Body of pancreas (tissue), 4 donors: ENCODE measurements around the gene NPAS2. TPM values are rescaled to one million over a fixed set of nuclear protein-coding genes. Genes with fewer than 3 reads are reported as not detected.

Experiments used
- ATAC-seq: fragments of 150-250 bp; one replicate; pipeline ENCODE4 v1.9.1; 2016
- DNase-seq, 4 donors: peaks; one replicate each; pipeline ENCODE4 v3.0.0-alpha.2; 2019
- H3K27ac ChIP-seq, 4 donors: fragments of 200-600 bp; sonication (generic); 1 replicate in 3 of 4; 2 replicates in 1 of 4; pipeline versions ENCODE4 v1.5.1 to v1.6.1; 2016 to 2019; ENCODE audit warnings: mild to moderate bottlenecking in 1 of 4, mixed read lengths in 1 of 4, moderate library complexity in 1 of 4
- H3K27me3 ChIP-seq, 2 donors: fragments of 200-600 bp; sonication (generic); one replicate each; pipeline ENCODE4 v1.6.0; 2016; ENCODE audit warnings: mild to moderate bottlenecking in 1 of 2
- H3K36me3 ChIP-seq, 2 donors: fragments of 200-600 bp; sonication (generic); replicated peaks in 1 of 2; 2 replicates each; pipeline ENCODE4 v1.5.1; 2016; ENCODE audit warnings: low read depth in 2 of 2; ENCODE audit not compliant: insufficient read depth in 1 of 2
- H3K4me1 ChIP-seq: fragments of 200-600 bp; sonication (generic); one replicate; pipeline ENCODE4 v1.6.0; 2016
- H3K4me3 ChIP-seq, 2 donors: fragments of 200-600 bp; sonication (generic); 1 replicate in 1 of 2; 2 replicates in 1 of 2; pipeline ENCODE4 v1.5.1; 2016 to 2019
- H3K9me3 ChIP-seq, 3 donors: fragments of 200-600 bp; sonication (generic); 1 replicate in 2 of 3; 2 replicates in 1 of 3; pipeline ENCODE4 v1.5.1; 2016
- POLR2A ChIP-seq, 3 donors: fragments of 450-650 bp; IDR thresholded peaks; one replicate each; pipeline ENCODE4 v1.6.1; 2016; ENCODE audit warnings: antibody characterized with exemption in 3 of 3, mild to moderate bottlenecking in 2 of 3
- WGBS, 2 donors: methylation state at CpG; one replicate each; pipeline ENCODE4 v1.1.5; 2017; 5-methylcytosine and 5-hydroxymethylcytosine counted together
- intact Hi-C: fragments of 100-400 bp; cut with DNase I; formaldehyde crosslinking; loops from one replicate; pipeline ENCODE4 v1.15.1; 2023
- total RNA-seq, 2 donors: library from RNA; depleted of rRNA; stranded (reverse); fragments of >200 nt; gene quantifications; one replicate each; pipeline ENCODE4 v1.1.0, GENCODE V29; 2016
- TF ChIP-seq, protein P1 (sequence below), 7 experiments: fragments of 450-650 bp in 4 of 7; fragments of 200-600 bp in 3 of 7; sonication (generic) in 3 of 7; IDR thresholded peaks; one replicate each; pipeline ENCODE4 v1.5.1; 2016 to 2019; ENCODE audit warnings: antibody characterized with exemption in 7 of 7

Gene NPAS2
- total RNA-seq, 2 donors from 2014 or later = 32.7 to 51.7 TPM

- 85 to 86% methylated on average over 16 of the region's 16 CpGs for WGBS, 2 donors
Observed at GRCh38 chr2:100948942-100949811, 129.2 kb downstream of the NPAS2 start.

GRCh38 chr2:100952512-100952911 is 132.6 kb downstream of the NPAS2 start:
- H3K4me1 ChIP-seq = peaks cover 10% of the 10 kb centered on the region
- ATAC-seq (no peak), DNase-seq (no peak)
- intact Hi-C loops = no loop called here
- H3K27ac ChIP-seq = no peak overlapping the region
- H3K27me3 ChIP-seq = no peaks in the 10 kb centered on the region
- TF ChIP-seq POLR2A (IDR thresholded peaks at IDR 0.05) = no peak
- TF ChIP-seq, protein P1, sequence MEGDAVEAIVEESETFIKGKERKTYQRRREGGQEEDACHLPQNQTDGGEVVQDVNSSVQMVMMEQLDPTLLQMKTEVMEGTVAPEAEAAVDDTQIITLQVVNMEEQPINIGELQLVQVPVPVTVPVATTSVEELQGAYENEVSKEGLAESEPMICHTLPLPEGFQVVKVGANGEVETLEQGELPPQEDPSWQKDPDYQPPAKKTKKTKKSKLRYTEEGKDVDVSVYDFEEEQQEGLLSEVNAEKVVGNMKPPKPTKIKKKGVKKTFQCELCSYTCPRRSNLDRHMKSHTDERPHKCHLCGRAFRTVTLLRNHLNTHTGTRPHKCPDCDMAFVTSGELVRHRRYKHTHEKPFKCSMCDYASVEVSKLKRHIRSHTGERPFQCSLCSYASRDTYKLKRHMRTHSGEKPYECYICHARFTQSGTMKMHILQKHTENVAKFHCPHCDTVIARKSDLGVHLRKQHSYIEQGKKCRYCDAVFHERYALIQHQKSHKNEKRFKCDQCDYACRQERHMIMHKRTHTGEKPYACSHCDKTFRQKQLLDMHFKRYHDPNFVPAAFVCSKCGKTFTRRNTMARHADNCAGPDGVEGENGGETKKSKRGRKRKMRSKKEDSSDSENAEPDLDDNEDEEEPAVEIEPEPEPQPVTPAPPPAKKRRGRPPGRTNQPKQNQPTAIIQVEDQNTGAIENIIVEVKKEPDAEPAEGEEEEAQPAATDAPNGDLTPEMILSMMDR (IDR thresholded peaks at IDR 0.05) = no peak
- no peaks in the 10 kb centered on the region for H3K9me3 ChIP-seq
- WGBS, 2 donors = 94 to 98% methylated on average over 2 of the region's 2 CpGs
- H3K36me3 ChIP-seq = peaks cover 0 to 3% of the 10 kb centered on the region in 2 donors
- H3K4me3 ChIP-seq = no peak overlapping the region

More at GRCh38 chr2:100948942-100949811, 129.2 kb downstream of the NPAS2 start:
- Histone ChIP-seq H3K4me1 (peaks cover 32% of the 10 kb centered on the region), H3K9me3 (no peaks in the 10 kb centered on the region), H3K36me3 (peaks cover 0 to 3% of the 10 kb centered on the region in 2 donors), H3K4me3 (no peak overlapping the region), H3K27ac (no peak overlapping the region), H3K27me3 (no peaks in the 10 kb centered on the region)
- ATAC-seq (no peak), DNase-seq (no peak)
- intact Hi-C loops = no loop called here
- no peak for TF ChIP-seq POLR2A (IDR thresholded peaks at IDR 0.05)
- TF ChIP-seq, protein P1 (IDR thresholded peaks at IDR 0.05) = no peak

DNA sequence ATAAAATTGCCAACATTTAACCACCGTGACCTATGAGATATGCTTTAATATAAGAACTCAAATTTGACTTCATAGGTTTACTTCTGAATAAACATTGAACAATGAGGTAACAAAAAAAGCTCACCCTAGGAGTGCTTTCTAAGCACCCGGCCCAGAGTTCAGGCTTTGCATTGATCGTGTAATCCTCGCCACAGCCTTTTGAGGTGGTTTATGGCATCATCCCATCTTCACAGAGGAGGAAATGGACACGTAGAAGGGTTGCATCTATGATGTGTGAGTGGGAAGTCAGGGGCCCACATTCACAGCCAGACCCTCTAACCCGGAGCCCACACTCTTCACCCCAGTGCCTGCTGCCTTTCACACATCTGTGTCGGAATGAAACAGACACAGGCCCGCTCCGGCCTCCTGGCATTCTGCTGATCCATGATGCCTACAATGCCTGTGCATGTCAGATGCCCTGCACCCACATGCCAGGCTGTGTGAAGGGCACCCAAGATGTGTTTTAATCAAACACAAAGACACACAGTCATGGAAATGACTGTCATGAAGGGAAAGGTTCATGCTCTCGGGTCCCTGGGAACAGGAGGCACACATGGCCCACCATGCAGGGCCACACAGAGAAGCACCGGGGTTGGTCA is 133.6 kb downstream of the NPAS2 start:
- TF ChIP-seq POLR2A (IDR thresholded peaks at IDR 0.05) = no peak
- TF ChIP-seq, protein P1 (IDR thresholded peaks at IDR 0.05) = no peak
- intact Hi-C loops = no loop called here
- no peak for DNase-seq
- H3K9me3 ChIP-seq = no peaks in the 10 kb centered on the region
- H3K4me1 ChIP-seq = peaks cover 16% of the 10 kb centered on the region
- peaks cover 0 to 3% of the 10 kb centered on the region in 2 donors for H3K36me3 ChIP-seq
- no peak overlapping the region for H3K4me3 ChIP-seq
- no peaks in the 10 kb centered on the region for H3K27me3 ChIP-seq
- no peak for ATAC-seq
- 88 to 95% methylated on average over 8 to 11 of the region's 11 CpGs for WGBS, 2 donors
- no peak overlapping the region for H3K27ac ChIP-seq

DNA sequence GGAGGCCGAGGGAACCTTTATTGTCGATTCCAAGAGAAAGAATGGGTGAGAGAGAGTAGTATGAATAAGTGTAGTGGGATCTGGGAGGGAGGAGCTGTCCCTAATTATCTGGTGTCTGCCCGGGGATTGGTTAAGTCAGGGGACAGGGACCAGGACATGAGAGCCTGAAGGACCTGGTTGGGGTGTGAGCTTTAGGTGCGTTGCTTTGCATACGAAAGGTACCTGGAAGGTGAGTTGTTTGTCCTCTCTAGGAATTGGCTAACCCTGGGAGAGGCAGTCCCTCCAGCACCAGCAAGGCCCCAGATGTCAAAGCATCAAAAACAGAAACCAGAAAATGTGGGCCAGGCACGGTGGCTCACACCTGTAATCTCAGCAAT is 134.1 kb downstream of the NPAS2 start:
- no peak overlapping the region for H3K27ac ChIP-seq
- H3K4me1 ChIP-seq = peaks cover 21% of the 10 kb centered on the region
- intact Hi-C loops = no loop called here
- H3K9me3 ChIP-seq = no peaks in the 10 kb centered on the region
- no peak overlapping the region for H3K4me3 ChIP-seq
- TF ChIP-seq POLR2A (IDR thresholded peaks at IDR 0.05) = no peak
- TF ChIP-seq, protein P1 (IDR thresholded peaks at IDR 0.05) = no peak
- WGBS, 2 donors = 93 to 95% methylated on average over 6 of the region's 6 CpGs
- ATAC-seq = no peak
- H3K27me3 ChIP-seq = no peaks in the 10 kb centered on the region
- peaks cover 0 to 3% of the 10 kb centered on the region in 2 donors for H3K36me3 ChIP-seq
- DNase-seq = no peak
